ENCODE data around the gene TECR.
"Not testable (repeated sequence)": the region's sequence is repeated elsewhere in the genome, so short reads cannot be mapped to it uniquely, and the experiment has no call there.

TECR gene

GRCh38 chr19:14540741-14541525 lies 11.5 kb downstream of the TECR start:
- no peak for DNase-seq

GRCh38 chr19:14541979-14542378 lies 12.6 kb downstream of the TECR start:
- DNase-seq, result not testable (repeated sequence)

DNA sequence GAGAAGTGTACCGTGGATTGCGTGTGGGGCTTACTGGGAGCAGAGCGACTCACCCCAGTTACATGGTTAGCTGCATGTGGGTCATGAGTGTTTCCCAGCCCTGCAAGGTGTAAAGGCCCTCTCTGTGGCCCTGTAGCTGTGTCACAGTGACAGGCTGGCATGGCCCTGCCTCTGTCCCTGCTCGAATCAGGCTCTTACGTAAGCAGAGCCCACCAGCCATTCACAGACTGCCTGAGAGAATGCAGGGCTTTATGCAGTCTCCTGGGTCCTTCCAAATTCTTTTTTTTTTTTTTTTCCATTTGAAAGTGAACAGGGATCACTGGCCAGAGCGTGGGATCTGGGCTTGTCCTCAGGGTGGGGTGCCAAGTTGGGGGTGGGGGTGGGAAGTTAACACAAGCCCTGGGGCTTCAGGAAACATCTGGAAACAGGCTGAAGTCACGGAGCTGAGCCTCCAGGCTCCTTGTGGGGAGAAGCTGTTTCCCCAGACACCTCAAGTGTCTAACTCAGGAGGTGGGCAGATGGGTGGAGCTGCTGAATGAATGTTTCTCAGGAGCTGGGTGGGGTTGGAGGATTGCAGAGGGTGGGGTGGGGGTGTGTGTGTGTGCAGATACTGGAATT lies 13.4 kb downstream of the TECR start:
- DNase-seq, result no peak

GRCh38 chr19:14544047-14544446 lies 14.7 kb downstream of the TECR start:
- DNase-seq, result no peak

GRCh38 chr19:14544977-14545715 lies 15.8 kb downstream of the TECR start:
- DNase-seq, result no peak

DNA sequence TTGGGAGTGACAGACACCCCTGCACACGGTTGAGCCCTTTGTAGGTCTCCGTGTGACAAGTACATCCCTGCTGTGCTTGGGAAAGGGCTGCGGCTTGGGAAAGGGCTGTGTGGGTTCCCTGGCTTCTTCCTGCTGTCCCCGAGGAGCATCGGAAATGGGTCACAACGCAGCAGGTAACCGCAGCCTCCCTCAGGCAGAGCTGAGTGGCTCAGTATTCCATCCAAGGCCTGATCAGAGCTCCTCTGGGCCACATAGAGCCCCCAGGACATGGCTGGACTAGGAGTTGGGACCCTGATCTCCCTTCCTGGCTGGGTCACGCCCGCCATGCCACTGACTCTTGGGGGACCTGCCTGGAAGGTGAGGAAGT lies 16.3 kb downstream of the TECR start:
- no peak for DNase-seq

GRCh38 chr19:14550201-14550754 lies 20.9 kb downstream of the TECR start:
- DNase-seq, result no peak

DNA sequence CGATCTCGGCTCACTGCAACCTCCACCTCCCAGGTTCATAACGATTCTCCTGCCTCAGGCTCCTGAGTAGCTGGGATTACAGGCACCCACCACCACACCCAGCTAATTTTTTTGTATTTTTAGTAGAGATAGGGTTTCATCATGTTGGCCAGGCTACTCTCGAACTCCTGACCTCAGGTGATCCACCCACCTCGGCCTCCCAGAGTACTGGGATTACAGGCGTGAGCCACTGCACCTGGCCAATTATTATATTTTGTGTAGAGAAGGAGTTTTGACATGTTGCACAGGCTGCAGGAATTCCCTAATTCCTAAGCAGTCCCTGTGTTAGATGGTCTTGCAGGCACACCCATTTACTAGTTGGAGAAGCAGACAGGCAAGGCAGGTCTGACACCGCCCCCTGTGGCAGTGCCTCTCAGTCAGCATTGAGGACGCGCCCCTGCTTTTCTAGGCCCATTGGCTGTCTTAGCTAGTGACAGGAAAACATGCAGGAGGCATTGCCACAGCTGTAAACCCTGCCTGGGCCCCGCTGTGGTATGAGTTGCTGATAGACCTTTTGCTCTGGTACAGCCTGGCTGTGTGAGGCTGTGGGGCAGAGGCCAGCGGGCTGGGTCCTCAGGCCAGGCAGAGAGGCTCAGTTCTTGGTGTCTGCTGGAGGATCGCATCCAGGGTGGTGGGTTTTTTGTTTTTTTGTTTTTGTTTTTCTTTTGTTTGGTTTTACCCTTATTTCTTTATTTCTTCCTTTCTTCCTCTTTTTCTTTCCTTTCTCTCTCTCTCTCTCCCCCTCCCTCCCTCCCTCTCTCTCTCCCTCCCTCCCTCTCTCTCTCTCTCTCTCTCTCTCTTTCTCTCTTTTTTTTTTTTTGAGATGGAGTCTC lies 22.0 kb downstream of the TECR start:
- peak; percentile 67 for DNase-seq

GRCh38 chr19:14552006-14552360 lies 22.6 kb downstream of the TECR start:
- DNase-seq, result not testable (repeated sequence)

DNA sequence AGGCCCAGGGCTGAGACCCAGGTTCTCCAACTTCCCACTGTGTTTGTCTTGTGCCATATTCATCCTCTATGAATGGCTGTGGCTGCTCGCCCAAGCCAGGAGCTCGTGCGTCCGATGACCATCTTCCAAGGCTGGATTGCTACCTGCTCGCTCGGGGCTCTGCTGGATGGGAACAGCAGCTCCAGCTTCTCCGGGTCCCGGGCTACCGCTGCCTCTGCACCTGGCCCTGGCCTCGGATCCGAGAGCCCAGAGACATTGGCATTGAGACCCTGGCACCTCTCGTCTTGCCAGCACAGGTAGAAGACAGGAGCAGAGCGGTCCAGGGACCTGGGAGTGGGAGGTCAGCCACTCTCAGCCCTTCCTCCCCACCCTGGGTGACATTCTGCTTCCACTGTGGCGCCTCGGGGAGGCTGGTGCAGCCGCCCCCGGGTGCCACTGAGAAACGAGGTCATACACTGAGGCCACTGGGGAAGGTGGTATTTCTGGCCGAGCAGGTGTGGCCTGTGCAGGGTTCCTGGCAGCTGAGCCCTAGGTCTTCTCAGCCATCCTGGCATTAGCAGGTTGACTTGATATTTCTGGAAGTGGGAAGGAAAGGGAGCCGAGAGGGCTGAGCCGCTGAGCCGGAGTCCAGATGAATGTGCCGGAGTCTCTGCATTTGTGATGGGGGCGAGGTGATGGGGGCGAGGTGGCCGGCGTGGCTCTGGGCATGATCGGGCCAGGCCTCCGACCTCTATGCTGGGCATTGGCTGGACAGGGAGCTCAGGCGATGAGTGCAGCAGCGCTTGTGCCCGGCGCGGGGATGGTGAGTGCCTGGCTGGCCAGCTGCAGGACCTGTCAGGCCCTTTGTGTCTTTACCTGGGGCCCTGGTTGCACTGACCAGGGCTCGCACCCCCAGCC lies 23.9 kb downstream of the TECR start:
- DNase-seq, result no peak

DNA sequence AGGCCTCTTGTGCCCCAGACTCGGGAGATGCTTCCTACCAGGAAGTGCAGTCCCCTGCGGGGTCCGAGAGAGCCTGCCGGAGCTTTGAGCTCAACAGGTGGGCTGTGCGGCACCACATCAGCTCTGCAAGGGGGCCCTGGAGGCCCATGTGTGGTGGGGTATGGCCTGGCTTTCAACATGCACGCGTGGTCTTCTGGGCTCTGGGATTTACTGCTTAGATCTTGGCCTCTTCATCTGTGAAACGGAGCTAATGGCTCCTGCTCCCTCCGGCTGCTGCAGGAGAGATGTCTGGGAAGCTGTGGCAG lies 24.5 kb downstream of the TECR start:
- no peak for DNase-seq

DNA sequence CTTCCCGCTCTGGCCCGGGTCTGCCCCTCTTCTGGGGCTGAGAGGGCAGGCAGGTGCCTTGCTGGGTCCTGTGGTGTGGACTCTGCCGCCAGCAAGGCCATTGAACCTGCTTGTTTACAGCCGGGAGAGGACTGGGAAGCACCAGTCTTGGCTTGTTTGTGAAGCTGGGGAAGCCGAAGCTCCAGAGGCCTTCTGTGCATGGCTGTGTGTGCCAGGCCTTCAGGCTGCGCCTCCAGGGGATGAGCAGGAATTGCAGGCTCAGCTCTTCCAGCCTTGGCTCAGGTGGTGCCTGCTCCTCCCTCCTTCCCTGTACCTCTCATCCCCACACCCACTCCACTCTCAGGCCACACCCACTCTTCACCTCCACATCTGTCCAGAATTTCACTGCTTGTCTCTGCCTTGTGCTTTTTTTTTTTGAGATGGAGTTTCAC lies 25.0 kb downstream of the TECR start:
- DNase-seq, result no peak

GRCh38 chr19:14555918-14556661 lies 26.7 kb downstream of the TECR start:
- no peak for DNase-seq

GRCh38 chr19:14556662-14557188 lies 27.3 kb downstream of the TECR start:
- peak; percentile 88 for DNase-seq

DNA sequence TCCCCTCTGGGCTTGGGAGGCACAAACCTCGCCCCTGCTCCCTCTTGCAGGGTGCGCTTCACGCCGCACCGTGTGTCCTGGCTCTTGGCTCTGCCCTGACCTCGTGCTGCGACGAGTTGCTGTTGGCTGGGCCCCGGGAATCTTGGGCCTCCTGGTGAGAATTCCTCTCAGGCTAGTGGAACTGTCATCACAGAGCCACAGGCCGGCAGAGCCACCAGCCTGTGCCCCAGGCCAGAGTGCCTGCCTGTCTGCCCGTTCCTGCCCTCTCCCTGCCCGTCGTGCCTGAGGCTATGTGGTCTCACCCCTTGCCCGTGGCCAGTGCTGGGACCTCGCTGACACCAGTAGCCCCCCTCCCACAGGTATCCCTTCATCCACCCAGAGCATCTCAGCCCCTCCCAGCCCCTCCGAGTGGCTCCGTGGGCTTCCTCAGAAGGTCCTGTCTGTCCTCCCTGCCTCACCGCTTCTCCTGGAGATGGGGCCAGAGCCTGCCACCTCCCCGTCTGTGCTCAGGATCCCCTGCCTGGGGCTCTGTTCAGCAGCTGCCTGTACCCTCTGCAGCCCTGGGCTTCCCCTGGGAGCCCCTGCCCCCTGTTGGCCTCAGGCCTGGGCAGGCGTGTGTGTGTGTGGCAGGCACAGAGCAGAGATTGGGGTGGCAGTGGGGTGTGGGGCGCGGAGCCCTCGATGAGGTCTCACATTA lies 29.1 kb downstream of the TECR start:
- DNase-seq, result no peak

GRCh38 chr19:14559916-14560775 lies 30.8 kb downstream of the TECR start:
- no peak for DNase-seq

- DNase-seq, result no peak
These were observed 31.3 kb downstream of the TECR start for GRCh38 chr19:14560776-14561108.

GRCh38 chr19:14561249-14561648 lies 31.9 kb downstream of the TECR start:
- DNase-seq, result no peak

DNA sequence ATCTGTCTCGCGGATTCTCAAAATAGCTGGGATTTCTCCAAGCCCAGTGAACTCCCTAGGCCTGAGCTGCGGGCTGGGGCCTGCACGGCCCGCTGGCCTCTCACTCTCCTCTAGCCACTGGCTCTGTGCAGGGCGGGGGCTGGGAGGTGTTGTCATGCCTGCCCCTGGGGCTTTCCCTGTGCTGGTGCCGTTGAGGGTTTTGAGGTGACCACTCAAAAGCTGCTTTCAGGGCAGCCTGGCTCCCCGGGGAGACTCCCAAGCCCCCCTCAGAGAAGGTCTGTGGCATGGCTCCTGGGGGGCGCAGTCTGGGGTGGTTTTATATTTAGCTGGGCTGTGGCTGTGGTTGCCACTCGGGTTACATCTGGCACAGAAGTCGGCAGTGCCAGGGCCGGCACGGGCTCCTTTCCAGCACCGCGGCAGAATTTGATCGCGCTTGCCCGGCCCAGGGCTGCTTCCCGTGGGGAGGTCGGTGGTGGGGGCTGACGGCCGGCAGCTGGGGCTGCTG lies 32.5 kb downstream of the TECR start:
- DNase-seq, result no peak
